ENCODE measurements around the gene TRPV5.

DNA sequence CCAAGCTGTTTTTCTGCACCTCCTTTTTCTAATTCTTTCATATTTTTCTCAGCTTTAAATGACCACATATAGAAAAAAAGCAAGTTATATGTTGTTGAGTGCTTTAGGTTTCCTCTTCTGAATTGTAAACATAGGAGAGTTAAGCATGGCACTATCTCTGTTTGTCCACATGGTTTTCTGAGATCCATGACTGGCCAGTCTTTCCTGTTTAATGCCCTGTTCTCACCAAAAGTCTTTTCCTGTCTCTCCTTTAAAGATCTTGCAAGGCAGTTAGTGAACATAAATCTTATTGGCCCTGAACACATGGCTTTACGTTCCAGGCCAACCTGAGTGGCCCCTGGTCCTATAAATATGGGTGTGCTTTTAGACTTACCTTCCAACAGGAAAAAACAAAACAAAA lies 19.4 kb downstream of the TRPV5 start:
- TF ChIP-seq, protein P1, sequence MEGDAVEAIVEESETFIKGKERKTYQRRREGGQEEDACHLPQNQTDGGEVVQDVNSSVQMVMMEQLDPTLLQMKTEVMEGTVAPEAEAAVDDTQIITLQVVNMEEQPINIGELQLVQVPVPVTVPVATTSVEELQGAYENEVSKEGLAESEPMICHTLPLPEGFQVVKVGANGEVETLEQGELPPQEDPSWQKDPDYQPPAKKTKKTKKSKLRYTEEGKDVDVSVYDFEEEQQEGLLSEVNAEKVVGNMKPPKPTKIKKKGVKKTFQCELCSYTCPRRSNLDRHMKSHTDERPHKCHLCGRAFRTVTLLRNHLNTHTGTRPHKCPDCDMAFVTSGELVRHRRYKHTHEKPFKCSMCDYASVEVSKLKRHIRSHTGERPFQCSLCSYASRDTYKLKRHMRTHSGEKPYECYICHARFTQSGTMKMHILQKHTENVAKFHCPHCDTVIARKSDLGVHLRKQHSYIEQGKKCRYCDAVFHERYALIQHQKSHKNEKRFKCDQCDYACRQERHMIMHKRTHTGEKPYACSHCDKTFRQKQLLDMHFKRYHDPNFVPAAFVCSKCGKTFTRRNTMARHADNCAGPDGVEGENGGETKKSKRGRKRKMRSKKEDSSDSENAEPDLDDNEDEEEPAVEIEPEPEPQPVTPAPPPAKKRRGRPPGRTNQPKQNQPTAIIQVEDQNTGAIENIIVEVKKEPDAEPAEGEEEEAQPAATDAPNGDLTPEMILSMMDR (conservative IDR thresholded peaks at IDR 0.05 in 1 of 2, IDR thresholded peaks at IDR 0.05 in 1 of 2; ENCODE audit: low read depth in 1 of 2, low read length in 2 of 2), result no peak
- TF ChIP-seq EZH2 (IDR thresholded peaks at IDR 0.05; ENCODE audit: low read length, missing control alignments), result no peak

Measured in fibroblast of lung (primary cell).